Parathyroid adenoma (tissue), 2 donors: ENCODE data around the gene CIART.
"Not testable (repeated sequence)": the region's sequence is repeated elsewhere in the genome, so short reads cannot be mapped to it uniquely, and the experiment has no call there.

ENCODE experiments used
- H2AFZ ChIP-seq: fragments of 300-600 bp; sonication (generic); one replicate; pipeline ENCODE4 v1.7.0; 2017; ENCODE audit warnings: antibody characterized with exemption, mild to moderate bottlenecking
- H3K27ac ChIP-seq: fragments of 300-600 bp; sonication (generic); one replicate; pipeline ENCODE4 v1.7.0; 2017
- H3K27me3 ChIP-seq: fragments of 300-600 bp; sonication (generic); one replicate; pipeline ENCODE4 v1.7.0; 2017; ENCODE audit warnings: low read length; ENCODE audit not compliant: control insufficient read depth, insufficient read depth
- H3K36me3 ChIP-seq: fragments of 300-600 bp; sonication (generic); one replicate; pipeline ENCODE4 v1.7.0; 2017; ENCODE audit warnings: low read length; ENCODE audit not compliant: control insufficient read depth, insufficient read depth
- H3K4me1 ChIP-seq: fragments of 300-600 bp; sonication (generic); one replicate; pipeline ENCODE4 v1.7.0; 2017; ENCODE audit warnings: control low read depth
- H3K4me2 ChIP-seq: fragments of 300-600 bp; sonication (generic); one replicate; pipeline ENCODE4 v1.7.0; 2017; ENCODE audit warnings: low read length
- H3K4me3 ChIP-seq: fragments of 300-600 bp; sonication (generic); one replicate; pipeline ENCODE4 v1.7.0; 2017; ENCODE audit warnings: low read depth, low read length
- H3K79me2 ChIP-seq: fragments of 300-600 bp; sonication (generic); one replicate; pipeline ENCODE4 v1.7.0; 2017; ENCODE audit warnings: control low read depth
- H3K9ac ChIP-seq: fragments of 300-600 bp; sonication (generic); one replicate; pipeline ENCODE4 v1.7.0; 2017; ENCODE audit warnings: mild to moderate bottlenecking
- H3K9me3 ChIP-seq: fragments of 300-600 bp; sonication (generic); one replicate; pipeline ENCODE4 v1.7.0; 2017; ENCODE audit warnings: low read length; ENCODE audit not compliant: control insufficient read depth
- TF ChIP-seq, protein P1 (sequence below): fragments of 300-600 bp; sonication (generic); IDR thresholded peaks from one replicate; pipeline ENCODE4 v1.7.0; 2017; ENCODE audit warnings: antibody characterized with exemption, mild to moderate bottlenecking
- donor health status: primary hyperparathyroidism.

Gene CIART, protein sequence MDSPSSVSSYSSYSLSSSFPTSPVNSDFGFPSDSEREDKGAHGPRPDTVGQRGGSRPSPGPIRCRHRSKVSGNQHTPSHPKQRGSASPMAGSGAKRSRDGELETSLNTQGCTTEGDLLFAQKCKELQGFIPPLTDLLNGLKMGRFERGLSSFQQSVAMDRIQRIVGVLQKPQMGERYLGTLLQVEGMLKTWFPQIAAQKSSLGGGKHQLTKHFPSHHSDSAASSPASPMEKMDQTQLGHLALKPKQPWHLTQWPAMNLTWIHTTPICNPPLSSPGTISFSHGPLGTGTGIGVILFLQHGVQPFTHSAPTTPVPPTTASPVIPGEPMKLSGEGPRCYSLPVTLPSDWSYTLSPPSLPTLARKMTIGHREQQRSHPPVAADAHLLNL

DNA sequence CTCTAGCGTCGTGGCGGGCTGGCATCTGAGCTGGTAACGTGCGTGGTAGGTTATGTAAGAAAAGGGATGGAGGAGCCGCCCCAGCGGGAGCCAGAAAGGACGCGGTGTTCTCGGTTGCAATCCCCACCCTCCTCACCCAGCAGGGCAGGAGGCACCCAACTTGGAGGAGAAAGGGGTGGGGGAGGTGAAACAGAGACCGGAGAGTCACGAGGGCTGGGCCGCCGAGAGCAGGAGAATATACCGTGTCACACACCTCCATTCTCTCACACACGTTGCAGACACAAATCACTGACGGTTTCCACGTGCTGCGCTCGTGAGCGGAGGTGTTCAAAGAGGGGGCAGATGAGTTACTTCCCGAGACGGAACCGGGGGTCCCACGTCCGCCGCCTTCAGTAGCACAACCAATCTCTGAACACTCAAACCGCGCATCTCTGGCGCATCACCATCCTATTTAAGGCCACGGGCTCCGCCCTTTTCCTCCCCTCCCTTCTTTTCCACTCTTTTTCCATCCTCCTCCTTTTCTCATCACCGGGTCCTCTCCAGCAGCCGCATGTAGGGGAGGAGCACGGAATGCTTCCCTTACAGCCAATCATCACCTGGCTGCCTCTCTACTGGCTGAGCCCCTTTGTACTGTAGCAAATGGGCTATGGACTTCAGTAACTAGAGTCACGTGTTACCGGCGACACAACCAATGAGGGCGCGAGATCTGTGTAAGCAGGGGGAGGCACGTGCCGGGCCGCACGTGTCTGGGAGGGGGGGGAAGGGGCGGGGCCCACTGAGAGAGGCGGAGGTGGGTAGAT, at the start of gene CIART:
CIART (plus strand) TSS at position 797 of the 800 bp plus-strand sequence. CDS start 714 bp downstream, outside the sequence.
- peak within 1 kb of the TSS; percentile 93 for H3K27ac ChIP-seq
- no peaks in the 10 kb centered on the region for H3K4me1 ChIP-seq
- H3K9me3 ChIP-seq: no peaks in the 10 kb centered on the region
- peak within 1 kb of the TSS; percentile 97 for H3K4me3 ChIP-seq
- no peak within 1 kb of the TSS for H3K9ac ChIP-seq
- H2AFZ ChIP-seq: peak within 1 kb of the TSS; percentile 91
- H3K36me3 ChIP-seq: no peaks in the 10 kb centered on the region
- H3K4me2 ChIP-seq: peak within 1 kb of the TSS; percentile 99
- H3K79me2 ChIP-seq: no peaks in the 10 kb centered on the region
- TF ChIP-seq, protein P1, sequence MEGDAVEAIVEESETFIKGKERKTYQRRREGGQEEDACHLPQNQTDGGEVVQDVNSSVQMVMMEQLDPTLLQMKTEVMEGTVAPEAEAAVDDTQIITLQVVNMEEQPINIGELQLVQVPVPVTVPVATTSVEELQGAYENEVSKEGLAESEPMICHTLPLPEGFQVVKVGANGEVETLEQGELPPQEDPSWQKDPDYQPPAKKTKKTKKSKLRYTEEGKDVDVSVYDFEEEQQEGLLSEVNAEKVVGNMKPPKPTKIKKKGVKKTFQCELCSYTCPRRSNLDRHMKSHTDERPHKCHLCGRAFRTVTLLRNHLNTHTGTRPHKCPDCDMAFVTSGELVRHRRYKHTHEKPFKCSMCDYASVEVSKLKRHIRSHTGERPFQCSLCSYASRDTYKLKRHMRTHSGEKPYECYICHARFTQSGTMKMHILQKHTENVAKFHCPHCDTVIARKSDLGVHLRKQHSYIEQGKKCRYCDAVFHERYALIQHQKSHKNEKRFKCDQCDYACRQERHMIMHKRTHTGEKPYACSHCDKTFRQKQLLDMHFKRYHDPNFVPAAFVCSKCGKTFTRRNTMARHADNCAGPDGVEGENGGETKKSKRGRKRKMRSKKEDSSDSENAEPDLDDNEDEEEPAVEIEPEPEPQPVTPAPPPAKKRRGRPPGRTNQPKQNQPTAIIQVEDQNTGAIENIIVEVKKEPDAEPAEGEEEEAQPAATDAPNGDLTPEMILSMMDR: no peak
- no peaks in the 10 kb centered on the region for H3K27me3 ChIP-seq

DNA sequence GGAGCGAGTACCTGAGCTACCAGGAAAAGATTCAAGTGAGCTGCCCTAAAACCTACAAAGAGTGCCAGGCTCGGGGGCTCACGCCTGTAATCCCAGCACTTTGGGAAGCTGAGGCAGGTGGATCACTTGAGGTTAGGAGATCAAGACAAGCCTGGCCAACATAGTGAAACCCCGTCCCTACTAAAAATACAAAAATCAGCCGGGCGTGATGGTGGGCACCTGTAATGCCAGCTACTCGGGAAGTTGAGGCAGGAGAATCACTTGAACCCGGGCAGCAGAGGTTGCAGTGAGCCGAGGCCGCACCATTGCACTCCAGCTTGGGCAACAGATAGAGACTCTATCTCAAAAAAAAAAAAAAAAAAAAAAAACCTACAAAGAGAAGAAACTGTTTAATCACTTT, 49.4 kb upstream of the CIART start:
- not testable (repeated sequence) for H2AFZ ChIP-seq, H3K4me2 ChIP-seq, H3K9me3 ChIP-seq, H3K27ac ChIP-seq, H3K79me2 ChIP-seq, H3K9ac ChIP-seq, H3K27me3 ChIP-seq, H3K4me3 ChIP-seq, H3K4me1 ChIP-seq, H3K36me3 ChIP-seq

DNA sequence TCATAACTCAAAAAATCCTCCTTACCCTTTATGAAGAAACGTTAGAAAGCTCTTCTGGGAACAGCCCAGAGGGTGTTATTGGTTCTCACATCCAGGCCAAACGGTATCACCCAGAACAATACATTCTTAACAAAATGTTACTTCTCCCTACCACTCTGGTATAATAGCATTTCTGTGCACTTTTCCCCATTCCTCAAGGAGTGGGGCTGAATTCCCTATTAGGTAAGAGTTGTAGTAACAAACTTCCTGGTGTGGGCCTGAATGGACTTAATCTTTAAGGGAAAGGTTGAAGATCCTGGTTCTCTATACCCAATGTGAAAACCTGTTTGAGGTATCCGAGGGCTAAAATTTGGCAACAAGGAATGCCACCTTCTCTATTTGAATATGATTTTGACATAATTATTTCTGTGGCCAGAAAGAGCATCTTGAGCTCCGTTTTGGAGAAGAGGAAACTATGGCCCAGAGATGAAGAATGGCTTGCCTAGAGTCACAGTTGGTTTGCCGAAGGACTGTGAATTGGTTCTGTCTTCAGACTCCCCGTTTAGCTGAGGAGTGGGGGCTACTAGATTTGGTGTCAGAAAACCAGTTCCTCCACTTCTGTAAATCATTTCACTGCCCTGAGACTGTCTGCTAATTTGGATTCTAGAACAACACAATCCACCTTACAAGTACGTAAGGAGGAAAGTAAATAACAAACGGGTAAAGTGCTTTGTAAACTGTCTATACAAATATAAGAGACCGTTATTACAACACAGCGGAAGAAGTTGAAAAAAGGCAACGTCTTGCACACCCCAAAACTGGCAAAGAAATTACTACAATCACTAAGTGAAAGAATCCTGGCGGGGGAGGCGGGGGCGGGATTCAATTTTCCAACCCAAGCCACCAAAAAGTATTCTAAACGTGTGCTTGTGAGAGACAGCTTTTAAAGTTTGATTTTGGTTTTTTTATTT, 48.7 kb upstream of the CIART start:
- Histone ChIP-seq H3K4me3 (peak overlapping the region; percentile 94), H3K9ac (no peak overlapping the region)
- TF ChIP-seq, protein P1: no peak

DNA sequence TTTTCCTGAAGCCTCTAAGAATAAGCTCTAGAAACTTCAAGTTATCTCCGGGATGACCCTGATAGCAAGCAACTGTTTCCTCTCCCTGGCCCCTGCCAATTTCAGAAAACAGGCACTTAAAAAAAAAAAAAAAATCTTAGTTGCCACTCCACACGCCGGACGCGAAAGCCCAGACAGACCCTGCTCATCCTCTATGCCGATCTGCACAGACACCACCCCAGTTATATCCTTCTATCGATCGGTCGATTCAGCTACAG, 48.1 kb upstream of the CIART start:
- Histone ChIP-seq H3K4me2 (peak overlapping the region; percentile 90), H3K27me3 (no peaks in the 10 kb centered on the region), H3K4me3 (peak overlapping the region; percentile 94), H3K27ac (peak overlapping the region; percentile 95), H3K9me3 (no peaks in the 10 kb centered on the region), H2AFZ (peak overlapping the region; percentile 83), H3K4me1 (peaks cover 2% of the 10 kb centered on the region), H3K9ac (no peak overlapping the region), H3K79me2 (no peaks in the 10 kb centered on the region), H3K36me3 (no peaks in the 10 kb centered on the region)
- TF ChIP-seq, protein P1: no peak

More for the DNA sequence above, 48.7 kb upstream of the CIART start:
- Histone ChIP-seq H3K27ac (peak overlapping the region; percentile 95), H3K4me2 (peak overlapping the region; percentile 90), H3K27me3 (no peaks in the 10 kb centered on the region), H3K79me2 (no peaks in the 10 kb centered on the region), H3K9me3 (no peaks in the 10 kb centered on the region), H2AFZ (peak overlapping the region; percentile 83), H3K36me3 (no peaks in the 10 kb centered on the region), H3K4me1 (peaks cover 2% of the 10 kb centered on the region)
